IPS-NIHi7 (cell line): ENCODE results near the gene UBAC1.
"Not testable (repeated sequence)": the region's sequence is repeated elsewhere in the genome, so short reads cannot be mapped to it uniquely, and the experiment has no call there.

Experiments used
- DNase-seq: peaks from one replicate; pipeline ENCODE4 v3.0.0; 2012; ENCODE audit warnings: mixed read lengths; ENCODE audit errors: extremely low spot score

The UBAC1 gene

GRCh38 chr9:135978642-135979546, 17.7 kb upstream of the UBAC1 start:
- no peak for DNase-seq

DNA sequence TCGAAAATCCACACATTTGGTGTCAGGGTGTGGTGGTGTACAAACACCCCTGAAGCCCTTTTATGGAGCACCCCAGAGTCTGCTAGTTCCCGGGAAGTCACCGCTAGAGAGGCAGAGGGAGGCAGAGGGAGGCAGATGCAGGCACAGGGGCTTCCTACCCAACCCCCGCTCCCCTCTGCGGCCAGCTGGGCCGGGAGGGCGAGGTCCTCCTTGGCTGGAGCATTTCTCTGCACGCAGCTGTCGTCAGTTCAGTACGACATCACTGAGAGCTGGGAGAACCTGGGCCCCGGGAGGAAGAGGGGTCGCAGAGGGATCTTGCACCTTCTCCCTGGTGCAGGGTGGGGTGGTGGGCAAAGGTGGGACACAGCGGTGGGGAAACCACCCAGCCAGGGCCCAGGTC, 15.8 kb upstream of the UBAC1 start:
- no peak for DNase-seq

GRCh38 chr9:135976531-135976930, 15.4 kb upstream of the UBAC1 start:
- no peak for DNase-seq

GRCh38 chr9:135975834-135976233, 14.7 kb upstream of the UBAC1 start:
- no peak for DNase-seq

DNA sequence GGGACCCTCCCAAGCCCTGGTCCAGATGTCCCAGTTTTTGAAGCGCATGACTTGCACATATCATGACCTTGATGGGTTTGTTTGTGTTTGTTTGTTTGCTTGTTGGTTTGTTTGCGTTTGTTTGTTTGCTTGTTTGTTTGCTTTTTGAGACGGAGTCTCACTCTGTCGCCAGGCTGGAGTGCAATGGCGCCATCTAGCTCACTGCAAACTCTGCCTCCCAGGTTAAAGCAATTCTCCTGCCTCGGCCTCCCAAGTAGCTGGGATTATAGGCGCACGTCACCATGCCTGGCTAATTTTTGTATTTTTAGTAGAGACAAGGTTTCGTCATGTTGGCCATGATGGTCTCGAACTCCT, 13.0 kb upstream of the UBAC1 start:
- no peak for DNase-seq

DNA sequence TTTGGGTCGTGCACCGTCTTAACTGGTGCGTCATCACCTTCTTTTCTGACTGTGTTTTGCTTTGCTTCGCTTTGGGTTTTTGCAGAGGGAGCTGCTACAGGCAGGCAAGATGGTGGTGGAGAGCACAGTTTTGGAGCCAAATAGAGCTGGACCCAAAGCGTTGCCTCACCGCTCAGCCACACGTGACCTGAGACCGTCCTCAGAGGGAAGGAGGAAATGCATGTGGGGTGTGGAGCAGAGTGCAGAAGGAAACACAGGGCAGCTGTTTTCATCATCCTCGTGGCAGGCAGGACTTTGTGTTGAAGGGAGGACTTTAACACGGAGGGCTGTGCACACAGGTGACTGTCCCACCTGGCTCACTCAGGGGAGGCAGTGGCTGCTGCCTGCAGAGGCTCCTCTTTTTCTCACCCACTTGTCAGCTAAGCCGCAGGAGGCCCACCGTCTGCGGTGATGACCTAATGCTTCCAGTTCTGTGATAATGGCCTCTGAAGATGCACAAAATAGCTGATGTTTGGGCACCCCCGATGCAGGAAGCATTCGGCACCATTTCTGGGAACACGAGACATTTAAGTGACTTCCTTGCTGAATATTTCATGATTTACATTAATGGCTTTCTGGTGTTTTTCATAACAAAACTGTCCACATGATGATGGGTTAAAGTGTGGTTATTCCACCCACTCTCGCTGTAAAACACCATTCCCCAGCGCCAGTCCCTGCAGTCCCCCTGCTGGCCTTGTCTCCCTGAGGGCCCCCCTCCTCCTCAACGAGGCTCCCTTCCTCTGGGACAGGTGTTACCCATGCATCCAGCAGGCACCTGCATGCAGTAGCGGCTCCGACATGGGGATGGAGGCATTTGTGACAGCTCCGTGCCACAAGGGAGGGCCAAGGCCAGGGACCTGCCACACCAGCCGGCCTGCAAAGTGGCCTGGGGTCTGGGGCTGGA, 12.4 kb upstream of the UBAC1 start:
- no peak for DNase-seq

DNA sequence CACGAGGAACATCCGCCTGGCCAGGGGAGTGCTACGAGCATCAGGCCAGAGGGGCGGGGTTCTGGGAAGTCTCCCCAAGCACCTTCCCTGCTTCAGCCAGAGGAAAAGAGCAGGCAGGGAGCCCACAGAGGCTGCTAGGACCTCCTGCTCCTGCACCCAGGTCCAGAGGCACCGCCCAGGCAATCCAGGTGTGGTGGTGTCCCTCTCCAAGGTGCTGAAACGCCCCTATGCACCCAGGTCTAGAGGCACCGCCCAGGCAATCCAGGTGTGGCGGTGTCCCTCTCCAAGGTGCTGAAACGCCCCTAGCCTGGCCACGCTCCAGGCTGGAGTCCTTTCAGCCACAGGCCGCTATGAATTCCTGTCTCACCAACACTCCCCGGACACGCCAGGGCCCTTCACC, 10.7 kb upstream of the UBAC1 start:
- peak; percentile 95 for DNase-seq

DNA sequence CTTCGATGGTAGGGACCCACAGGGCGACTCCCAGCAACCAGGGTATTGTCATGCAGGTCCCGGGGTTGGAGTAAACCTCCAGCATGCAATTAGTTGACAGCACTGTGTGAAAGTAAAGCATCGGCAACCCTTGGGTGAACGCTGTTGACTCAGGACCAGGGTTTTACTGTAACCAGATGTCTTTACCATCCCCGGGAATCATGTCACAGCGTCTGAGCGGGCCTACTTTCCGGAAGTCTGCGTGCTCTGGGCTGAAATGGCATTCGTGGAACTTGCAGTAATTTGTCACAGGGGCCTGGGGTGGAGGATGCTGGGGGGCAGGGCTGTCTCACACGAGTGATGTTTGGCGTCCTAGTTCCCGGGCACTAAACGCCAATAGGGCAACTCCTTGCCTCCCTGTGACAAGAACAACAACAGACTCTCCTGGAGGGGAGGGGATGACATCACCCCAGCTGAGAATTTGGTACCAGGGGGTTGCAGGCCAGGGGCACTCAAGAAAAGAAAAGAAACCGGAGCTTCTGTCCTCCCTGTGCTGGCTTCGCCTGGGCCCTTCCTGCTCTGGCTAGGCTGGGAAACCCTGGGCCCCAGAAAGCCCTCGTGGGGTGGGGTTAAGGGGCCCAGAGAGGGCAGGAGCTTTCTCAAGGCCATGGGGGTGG, 10.1 kb upstream of the UBAC1 start:
- no peak for DNase-seq

DNA sequence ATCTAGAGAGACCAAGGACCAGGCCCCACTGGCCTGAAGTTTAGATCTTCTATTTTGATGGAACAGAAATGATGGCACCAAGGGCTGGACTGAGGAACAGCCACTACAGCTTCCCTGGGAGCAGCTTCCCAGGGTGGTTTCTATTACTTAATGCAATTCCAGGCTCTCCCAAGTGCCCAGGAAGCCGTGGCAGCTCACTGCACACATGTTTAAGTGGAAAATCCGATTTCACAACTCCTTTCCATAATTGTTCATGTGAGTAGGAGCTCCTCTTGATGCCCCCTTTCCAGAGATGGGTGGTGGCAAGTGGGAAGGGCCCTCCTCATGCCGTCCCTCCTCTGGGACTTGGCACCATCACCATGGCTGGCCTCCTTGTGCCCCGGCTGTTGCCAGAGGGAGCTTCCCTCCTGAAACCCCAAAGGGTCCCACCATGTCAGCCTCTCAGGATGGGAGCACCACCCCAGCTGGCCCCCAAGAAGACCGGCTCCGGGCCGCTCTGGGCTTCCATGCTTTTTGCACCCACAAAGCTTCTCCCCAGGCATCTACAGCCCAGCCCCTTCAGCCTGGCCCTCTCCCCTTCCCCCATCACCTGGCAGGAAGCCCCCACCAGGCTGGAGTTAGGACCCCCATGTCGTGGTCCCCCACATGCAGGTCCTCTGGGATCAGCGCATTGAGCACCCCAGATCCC, 9.1 kb upstream of the UBAC1 start:
- no peak for DNase-seq

- DNase-seq = no peak
Observed at GRCh38 chr9:135969064-135969683, 8.0 kb upstream of the UBAC1 start.

DNA sequence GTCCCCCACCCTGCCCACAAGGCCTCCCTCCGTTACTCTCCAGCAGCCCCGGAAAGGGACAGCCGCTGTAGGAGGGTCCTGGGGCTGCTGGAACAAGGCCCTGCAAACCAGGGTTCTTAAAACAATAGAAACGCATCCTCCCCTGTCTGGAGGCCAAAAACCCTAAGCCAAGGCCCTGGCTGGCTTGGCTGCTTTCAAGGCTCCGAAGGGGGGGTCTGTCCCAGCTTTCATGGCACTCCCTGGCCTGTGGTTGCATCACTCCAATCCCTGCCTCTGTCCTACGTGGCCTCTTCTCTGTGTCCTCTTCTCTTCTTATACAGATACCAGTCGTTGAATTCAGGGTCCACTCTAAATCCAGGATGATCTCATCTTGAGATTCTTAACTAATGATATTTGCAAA, 7.4 kb upstream of the UBAC1 start:
- DNase-seq = no peak

DNA sequence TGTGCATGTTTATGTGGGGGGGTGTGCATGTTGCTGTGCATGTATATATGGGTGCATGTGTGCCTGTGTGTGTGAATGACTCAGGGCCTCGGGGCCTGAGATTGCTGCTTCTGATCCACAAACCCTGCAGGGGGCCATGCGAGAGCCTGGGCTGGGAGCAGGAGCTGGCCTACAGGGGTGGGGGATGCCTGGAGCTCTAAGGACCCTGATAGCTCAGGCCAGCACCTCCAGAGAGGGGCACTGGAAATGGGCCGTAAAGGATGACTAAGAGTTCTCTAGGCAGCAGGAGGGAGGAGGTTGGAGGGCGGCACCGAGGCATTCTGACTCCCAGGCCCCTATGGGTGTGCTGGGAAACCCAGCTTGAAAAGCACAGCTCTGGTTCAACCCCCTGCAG, 6.9 kb upstream of the UBAC1 start:
- DNase-seq = no peak

DNA sequence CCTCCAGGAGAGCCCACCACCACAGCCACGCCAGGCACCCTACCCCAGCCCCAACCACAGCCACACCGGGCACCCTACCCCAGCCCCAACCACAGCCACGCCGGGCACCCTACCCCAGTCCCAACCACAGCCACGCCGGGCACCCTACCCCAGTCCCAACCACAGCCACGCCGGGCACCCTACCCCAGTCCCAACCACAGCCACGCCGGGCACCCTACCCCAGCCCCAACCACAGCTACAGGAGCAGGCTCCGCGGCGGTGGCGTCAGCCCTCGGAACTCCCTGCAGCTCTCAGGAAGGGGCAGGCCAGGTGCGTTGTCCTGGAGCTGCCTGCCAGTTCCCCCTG, 5.7 kb upstream of the UBAC1 start:
- not testable (repeated sequence) for DNase-seq

- no peak for DNase-seq
Observed at GRCh38 chr9:135965124-135965756, 4.1 kb upstream of the UBAC1 start.

DNA sequence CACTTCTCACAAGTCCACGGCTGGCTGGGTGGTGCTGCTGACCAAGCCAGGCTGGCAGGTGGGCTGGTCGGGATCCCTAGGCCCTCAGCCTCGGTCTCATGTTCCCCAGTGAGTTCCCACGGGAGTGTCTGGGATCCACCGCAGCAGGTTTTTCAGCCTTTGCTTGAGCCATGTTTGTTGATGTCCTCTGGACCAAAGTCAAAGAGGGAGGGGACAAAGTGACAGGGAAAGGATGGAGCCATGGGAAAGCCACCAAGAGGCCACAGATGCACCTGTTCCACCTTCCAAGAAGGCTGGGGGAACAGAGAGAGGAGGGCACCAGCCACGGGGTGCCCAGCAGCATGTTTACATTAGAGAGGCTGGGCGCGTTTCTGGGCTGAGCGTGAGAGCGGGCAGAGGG, 2.8 kb upstream of the UBAC1 start:
- DNase-seq = no peak

- no peak for DNase-seq
Observed at GRCh38 chr9:135963338-135963737, 2.2 kb upstream of the UBAC1 start.

DNA sequence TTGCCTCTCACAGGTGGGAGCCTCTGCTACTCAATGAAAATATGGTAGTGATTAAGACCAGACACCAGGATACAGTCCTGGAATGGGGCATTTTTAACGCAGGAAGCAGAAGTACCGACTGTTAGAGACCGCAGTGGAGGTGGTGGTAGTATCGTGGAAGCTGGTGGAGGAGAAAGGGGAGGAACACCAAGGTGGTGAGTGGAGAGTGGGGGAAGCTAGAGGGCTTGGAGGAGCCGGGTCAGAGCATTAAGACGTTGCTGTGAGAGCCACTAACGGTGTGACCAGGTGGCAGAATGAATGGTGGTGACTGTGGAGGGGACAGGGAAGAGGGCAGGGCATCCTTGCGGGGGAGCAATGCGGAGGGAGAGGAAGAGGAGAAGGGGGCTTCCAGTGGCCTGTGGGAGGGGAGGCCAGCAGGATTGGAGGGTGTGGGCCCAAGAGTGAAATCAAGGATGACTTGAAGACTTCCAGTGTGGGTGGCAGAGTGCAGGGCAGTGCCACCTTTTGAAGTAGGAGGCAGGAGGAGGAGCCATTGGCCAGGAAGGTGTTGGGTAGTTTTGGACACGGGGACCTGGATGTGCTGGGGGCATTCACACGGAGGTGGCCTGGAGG, 1.6 kb upstream of the UBAC1 start:
- DNase-seq = no peak

DNA sequence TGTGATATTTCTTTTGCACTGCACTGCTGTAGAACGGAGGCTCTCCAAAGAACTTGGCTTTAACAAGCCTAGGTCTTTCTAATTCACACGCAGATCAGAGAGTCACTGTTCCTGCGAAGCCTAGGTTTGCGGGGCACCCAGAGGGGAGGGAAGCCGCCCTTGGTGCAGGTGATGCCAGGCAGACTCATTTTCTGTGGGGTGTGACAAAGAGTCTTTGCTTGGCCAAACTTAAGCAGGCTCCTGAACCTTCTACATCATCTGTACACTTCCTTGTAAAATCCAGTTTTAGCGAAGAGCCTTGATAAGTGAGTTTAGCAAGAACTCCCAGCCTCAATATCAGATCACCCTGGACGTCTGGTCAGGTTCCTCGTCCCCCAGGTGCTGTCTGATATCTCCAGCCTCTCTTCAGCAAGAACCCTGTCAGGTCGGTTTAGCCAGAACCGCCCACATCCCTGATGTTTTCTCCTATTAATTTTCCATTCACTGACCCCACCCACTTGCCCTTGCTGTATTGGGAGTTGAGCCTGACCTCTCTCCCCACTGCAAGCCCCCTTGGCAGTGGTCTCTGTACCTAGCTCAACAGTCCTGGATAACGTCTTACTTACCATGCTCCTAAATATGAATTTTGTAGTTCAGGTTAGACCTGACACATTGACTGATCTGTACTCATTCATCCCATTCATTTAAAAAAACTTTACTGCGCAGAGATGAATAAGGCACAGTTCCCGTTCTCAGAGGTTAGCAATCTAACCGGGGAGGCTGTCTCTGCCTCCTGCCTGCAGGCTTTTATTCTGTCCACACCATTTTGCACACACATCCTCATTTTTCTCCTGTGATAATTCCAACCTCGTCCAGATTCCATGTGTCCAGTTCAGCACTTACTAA, 880 bp upstream of the UBAC1 start:
- no peak for DNase-seq
